Right lobe of liver (tissue), 6 donors: ENCODE results near the gene CD300E. TPM values are rescaled to one million over a fixed set of nuclear protein-coding genes. Genes with fewer than 3 reads are reported as not detected.

Experiments used
- ATAC-seq, 4 donors: fragments of 200-7000 bp; cut with Tn5 transposase; one replicate each; pipeline ENCODE4 v1.9.1; 2020; ENCODE audit warnings: mild to moderate bottlenecking in 4 of 4, moderate library complexity in 4 of 4
- DNase-seq, 3 donors: peaks; one replicate each; pipeline ENCODE4 v3.0.0-alpha.2; 2020
- H3K27ac ChIP-seq, 3 donors: fragments of 200-600 bp; one replicate each; pipeline ENCODE4 v1.8.0; 2022
- H3K27me3 ChIP-seq, 2 donors: fragments of 200-600 bp; one replicate each; pipeline ENCODE4 v1.8.0; 2022
- H3K36me3 ChIP-seq, 4 donors: fragments of 200-600 bp; sonication (generic) in 1 of 4; one replicate each; pipeline versions ENCODE4 v1.5.1 to v1.8.0; 2017 to 2022; ENCODE audit warnings: control low read depth in 1 of 4
- H3K4me1 ChIP-seq, 4 donors: fragments of 200-600 bp; sonication (generic) in 1 of 4; one replicate each; pipeline versions ENCODE4 v1.5.1 to v1.8.0; 2017 to 2022; ENCODE audit warnings: control low read depth in 1 of 4
- H3K4me3 ChIP-seq, 3 donors: fragments of 200-600 bp; one replicate each; pipeline ENCODE4 v1.8.0; 2022
- H3K9me3 ChIP-seq, 4 donors: fragments of 200-600 bp; sonication (generic) in 1 of 4; one replicate each; pipeline versions ENCODE4 v1.5.1 to v1.8.0; 2017 to 2022; ENCODE audit warnings: control low read depth in 1 of 4
- CTCF ChIP-seq, 4 donors: fragments of 200-600 bp in 3 of 4; fragments of 450-650 bp in 1 of 4; IDR thresholded peaks; one replicate each; pipeline versions ENCODE4 v1.5.1 to v1.8.0; 2016 to 2022; ENCODE audit warnings: antibody characterized with exemption in 4 of 4, mild to moderate bottlenecking in 2 of 4
- POLR2A ChIP-seq: fragments of 450-650 bp; IDR thresholded peaks from one replicate; pipeline ENCODE4 v1.6.1; 2017; ENCODE audit warnings: antibody characterized with exemption, mild to moderate bottlenecking
- WGBS: methylation state at CpG from one replicate; pipeline ENCODE4 v1.1.6; 2018; ENCODE audit warnings: low coverage, low lambda C conversion rate; ENCODE audit not compliant: insufficient coverage; ENCODE audit errors: missing lambda C conversion rate; 5-methylcytosine and 5-hydroxymethylcytosine counted together
- intact Hi-C, 2 donors: fragments of 100-400 bp; cut with DNase I; formaldehyde crosslinking; loops; one replicate each; pipeline versions ENCODE4 v1.11.2 to v1.14.1; 2022
- total RNA-seq, 6 experiments: library from RNA; depleted of rRNA in 2 of 6; stranded (reverse); fragments of >200 nt in 2 of 6; fragmentation: NEBNext Ultra II Directional in 3 of 6; extraction: Animal tissue kit (Norgen Biotek cat#: 25700) in 3 of 6; gene quantifications; one replicate each; pipeline versions ENCODE4 v1.1.0 to v1.2.4, GENCODE V29; 2016 to 2023
- donor health status: DM: no; HTN: yes; CAD: no.
- donor health status: DM: no; HTN: no; CAD: no.
- donor health status: DM: no; HTN: no; CAD: no.
- donor health status: DM: no; HTN: yes; CAD: no.
- donor health status: DM: no; HTN: yes; CAD: no.

CD300E gene
- total RNA-seq, 6 experiments from 2014 or later, result 0.07 to 0.91 (median 0.34) TPM

- TF ChIP-seq CTCF (IDR thresholded peaks at IDR 0.05) (no peak), POLR2A (no peak)
- no peak for DNase-seq
- H3K4me3 ChIP-seq, result no peak overlapping the region
- no peak for ATAC-seq
- 22% methylated on average over 4 of the region's 10 CpGs for WGBS
- H3K4me1 ChIP-seq, result no peaks in the 10 kb centered on the region
- no peak overlapping the region for H3K27ac ChIP-seq
- no peaks in the 10 kb centered on the region for H3K36me3 ChIP-seq
- intact Hi-C loops, result no loop called here
- H3K27me3 ChIP-seq, result no peaks in the 10 kb centered on the region
- H3K9me3 ChIP-seq, result no peaks in the 10 kb centered on the region
These were observed 18.8 kb downstream of the CD300E start for GRCh38 chr17:74604761-74605160.

GRCh38 chr17:74604200-74604599 is 19.3 kb downstream of the CD300E start:
- H3K4me1 ChIP-seq, result no peaks in the 10 kb centered on the region
- H3K27me3 ChIP-seq, result no peaks in the 10 kb centered on the region
- intact Hi-C loops, result no loop called here
- WGBS, result 41% methylated on average over 3 of the region's 6 CpGs
- DNase-seq, result no peak
- no peaks in the 10 kb centered on the region for H3K36me3 ChIP-seq
- no peaks in the 10 kb centered on the region for H3K9me3 ChIP-seq
- no peak overlapping the region for H3K27ac ChIP-seq
- H3K4me3 ChIP-seq, result no peak overlapping the region
- ATAC-seq, result no peak
- TF ChIP-seq POLR2A (no peak), CTCF (IDR thresholded peaks at IDR 0.05) (no peak)

- Histone ChIP-seq H3K27ac (no peak overlapping the region), H3K9me3 (no peaks in the 10 kb centered on the region), H3K36me3 (no peaks in the 10 kb centered on the region), H3K4me1 (no peaks in the 10 kb centered on the region), H3K27me3 (no peaks in the 10 kb centered on the region), H3K4me3 (no peak overlapping the region)
- 40% methylated on average over 1 of the region's 5 CpGs for WGBS
- ATAC-seq, result no peak
- no peak for DNase-seq
- no peak for TF ChIP-seq CTCF (IDR thresholded peaks at IDR 0.05)
- no peak for TF ChIP-seq POLR2A
- intact Hi-C loops, result no loop called here
These were observed 19.8 kb downstream of the CD300E start for GRCh38 chr17:74603746-74604145.

- Histone ChIP-seq H3K9me3 (no peaks in the 10 kb centered on the region), H3K36me3 (no peaks in the 10 kb centered on the region), H3K4me3 (no peak overlapping the region), H3K27ac (no peak overlapping the region), H3K4me1 (no peaks in the 10 kb centered on the region), H3K27me3 (no peaks in the 10 kb centered on the region)
- no peak for ATAC-seq
- no peak for DNase-seq
- WGBS, result 42% methylated on average over 3 of the region's 6 CpGs
- TF ChIP-seq POLR2A (no peak), CTCF (IDR thresholded peaks at IDR 0.05) (no peak)
- intact Hi-C loops, result no loop called here
These were observed 20.4 kb downstream of the CD300E start for GRCh38 chr17:74603037-74603635.
